ENCODE data around the gene PDPN. TPM values are rescaled to one million over a fixed set of nuclear protein-coding genes. Genes with fewer than 3 reads are reported as not detected.

Gene PDPN
- polyA plus RNA-seq, 1 of the 3 experiments (the other 2 are of a cell fraction), result not detected

DNA sequence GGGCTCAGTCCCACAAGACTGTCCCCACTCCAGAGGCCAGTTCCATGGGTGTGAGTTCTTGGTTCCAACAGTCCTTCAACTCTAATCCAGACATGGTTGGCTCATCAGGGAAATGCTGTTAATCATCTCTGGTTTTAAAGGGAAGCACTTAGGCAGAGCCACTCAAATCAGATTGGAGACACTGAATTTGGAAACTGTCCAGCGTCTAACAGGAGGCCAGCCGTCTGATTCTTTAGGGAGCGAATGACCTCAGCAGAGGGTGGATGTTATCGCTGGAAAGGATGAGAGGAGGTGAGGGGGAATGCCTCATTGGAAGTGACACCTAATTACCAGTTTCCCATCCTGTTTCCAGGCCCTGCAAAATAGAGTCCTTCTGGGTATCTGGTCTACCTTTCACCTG lies 47.1 kb upstream of the PDPN start (continued):
- TF ChIP-seq, protein P1, sequence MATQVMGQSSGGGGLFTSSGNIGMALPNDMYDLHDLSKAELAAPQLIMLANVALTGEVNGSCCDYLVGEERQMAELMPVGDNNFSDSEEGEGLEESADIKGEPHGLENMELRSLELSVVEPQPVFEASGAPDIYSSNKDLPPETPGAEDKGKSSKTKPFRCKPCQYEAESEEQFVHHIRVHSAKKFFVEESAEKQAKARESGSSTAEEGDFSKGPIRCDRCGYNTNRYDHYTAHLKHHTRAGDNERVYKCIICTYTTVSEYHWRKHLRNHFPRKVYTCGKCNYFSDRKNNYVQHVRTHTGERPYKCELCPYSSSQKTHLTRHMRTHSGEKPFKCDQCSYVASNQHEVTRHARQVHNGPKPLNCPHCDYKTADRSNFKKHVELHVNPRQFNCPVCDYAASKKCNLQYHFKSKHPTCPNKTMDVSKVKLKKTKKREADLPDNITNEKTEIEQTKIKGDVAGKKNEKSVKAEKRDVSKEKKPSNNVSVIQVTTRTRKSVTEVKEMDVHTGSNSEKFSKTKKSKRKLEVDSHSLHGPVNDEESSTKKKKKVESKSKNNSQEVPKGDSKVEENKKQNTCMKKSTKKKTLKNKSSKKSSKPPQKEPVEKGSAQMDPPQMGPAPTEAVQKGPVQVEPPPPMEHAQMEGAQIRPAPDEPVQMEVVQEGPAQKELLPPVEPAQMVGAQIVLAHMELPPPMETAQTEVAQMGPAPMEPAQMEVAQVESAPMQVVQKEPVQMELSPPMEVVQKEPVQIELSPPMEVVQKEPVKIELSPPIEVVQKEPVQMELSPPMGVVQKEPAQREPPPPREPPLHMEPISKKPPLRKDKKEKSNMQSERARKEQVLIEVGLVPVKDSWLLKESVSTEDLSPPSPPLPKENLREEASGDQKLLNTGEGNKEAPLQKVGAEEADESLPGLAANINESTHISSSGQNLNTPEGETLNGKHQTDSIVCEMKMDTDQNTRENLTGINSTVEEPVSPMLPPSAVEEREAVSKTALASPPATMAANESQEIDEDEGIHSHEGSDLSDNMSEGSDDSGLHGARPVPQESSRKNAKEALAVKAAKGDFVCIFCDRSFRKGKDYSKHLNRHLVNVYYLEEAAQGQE (IDR thresholded peaks at IDR 0.05; ENCODE audit: low read depth, low read length), result no peak

DNA sequence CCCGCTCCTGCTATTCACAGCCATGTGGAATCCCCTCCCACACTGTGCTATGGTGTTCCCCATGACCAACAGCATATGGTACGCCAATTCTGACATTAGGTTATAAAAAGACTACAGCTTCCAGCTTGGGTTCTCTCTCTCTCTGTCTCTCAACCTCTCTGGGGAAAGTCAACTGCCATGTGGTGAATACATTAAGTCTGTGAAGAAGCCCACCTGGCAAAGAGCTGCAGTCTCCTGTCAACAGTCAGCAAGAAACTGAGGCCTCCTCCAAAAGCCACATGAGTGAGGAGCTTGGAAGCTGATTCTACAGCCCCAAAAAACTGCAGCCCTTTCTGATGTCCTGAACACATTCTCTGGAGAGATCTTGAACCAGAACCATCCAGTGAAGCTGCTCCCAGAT lies 44.8 kb upstream of the PDPN start:
- Histone ChIP-seq H3K4me2 (no peak overlapping the region), H3K9me3 (no peaks in the 10 kb centered on the region), H3K27ac (ENCODE audit: low read depth in 2 of 2, low read length in 1 of 2) (no peak overlapping the region), H3K36me3 (replicated peaks in 1 of 2; ENCODE audit: control insufficient read depth in 1 of 2, insufficient read depth in 2 of 2, low read length in 1 of 2) (no peaks in the 10 kb centered on the region), H3K9me2 (no peaks in the 10 kb centered on the region), H3F3A (replicated peaks; ENCODE audit: insufficient read depth) (no peaks in the 10 kb centered on the region), H2AFZ (ENCODE audit: low read depth) (no peak overlapping the region), H3K27me3 (ENCODE audit: insufficient read depth) (peaks cover 6% of the 10 kb centered on the region; the same call in 1 of the 2 replicates), H4K20me1 (ENCODE audit: insufficient read depth) (no peaks in the 10 kb centered on the region), H3K4me1 (ENCODE audit: control insufficient read depth in 1 of 2, insufficient read depth in 2 of 2, low read depth in 1 of 2, low read length in 1 of 2) (no peaks in the 10 kb centered on the region), H3K79me2 (ENCODE audit: insufficient read depth) (no peaks in the 10 kb centered on the region), H3K4me3 (ENCODE audit: low read depth in 2 of 2, low read length in 1 of 2) (no peak overlapping the region), H3K9ac (no peak overlapping the region)
- POLR2A ChIA-PET, result no interaction called here
- TF ChIP-seq TCF12 (IDR thresholded peaks at IDR 0.05), result no peak
- TF ChIP-seq, protein P2, sequence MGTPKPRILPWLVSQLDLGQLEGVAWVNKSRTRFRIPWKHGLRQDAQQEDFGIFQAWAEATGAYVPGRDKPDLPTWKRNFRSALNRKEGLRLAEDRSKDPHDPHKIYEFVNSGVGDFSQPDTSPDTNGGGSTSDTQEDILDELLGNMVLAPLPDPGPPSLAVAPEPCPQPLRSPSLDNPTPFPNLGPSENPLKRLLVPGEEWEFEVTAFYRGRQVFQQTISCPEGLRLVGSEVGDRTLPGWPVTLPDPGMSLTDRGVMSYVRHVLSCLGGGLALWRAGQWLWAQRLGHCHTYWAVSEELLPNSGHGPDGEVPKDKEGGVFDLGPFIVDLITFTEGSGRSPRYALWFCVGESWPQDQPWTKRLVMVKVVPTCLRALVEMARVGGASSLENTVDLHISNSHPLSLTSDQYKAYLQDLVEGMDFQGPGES (IDR thresholded peaks at IDR 0.05; ENCODE audit: low read depth, low read length), result no peak
- no peak for TF ChIP-seq YY1 (IDR thresholded peaks at IDR 0.05; ENCODE audit: low read depth)
- no peak for TF ChIP-seq FOSL2 (IDR thresholded peaks at IDR 0.05; ENCODE audit: borderline replicate concordance, low read depth)
- no peak for TF ChIP-seq GATA2 (CRISPR knock-in tag; IDR thresholded peaks at IDR 0.05)
- TF ChIP-seq, protein P3, sequence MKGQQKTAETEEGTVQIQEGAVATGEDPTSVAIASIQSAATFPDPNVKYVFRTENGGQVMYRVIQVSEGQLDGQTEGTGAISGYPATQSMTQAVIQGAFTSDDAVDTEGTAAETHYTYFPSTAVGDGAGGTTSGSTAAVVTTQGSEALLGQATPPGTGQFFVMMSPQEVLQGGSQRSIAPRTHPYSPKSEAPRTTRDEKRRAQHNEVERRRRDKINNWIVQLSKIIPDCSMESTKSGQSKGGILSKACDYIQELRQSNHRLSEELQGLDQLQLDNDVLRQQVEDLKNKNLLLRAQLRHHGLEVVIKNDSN (IDR thresholded peaks at IDR 0.05; ENCODE audit: borderline replicate concordance, low read depth), result no peak
- TF ChIP-seq NRF1 (IDR thresholded peaks at IDR 0.05; ENCODE audit: low read depth, low read length), result no peak
- no peak for TF ChIP-seq TAF1 (IDR thresholded peaks at IDR 0.05; ENCODE audit: borderline replicate concordance, low read depth, low read length)
- no peak for TF ChIP-seq RAD21 (IDR thresholded peaks at IDR 0.05; ENCODE audit: low read length)
- TF ChIP-seq ELF1 (IDR thresholded peaks at IDR 0.05), result no peak
- no peak for TF ChIP-seq RCOR1 (IDR thresholded peaks at IDR 0.05; ENCODE audit: low read length)
- TF ChIP-seq, protein P4, sequence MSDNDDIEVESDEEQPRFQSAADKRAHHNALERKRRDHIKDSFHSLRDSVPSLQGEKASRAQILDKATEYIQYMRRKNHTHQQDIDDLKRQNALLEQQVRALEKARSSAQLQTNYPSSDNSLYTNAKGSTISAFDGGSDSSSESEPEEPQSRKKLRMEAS (IDR thresholded peaks at IDR 0.05; ENCODE audit: low read depth), result no peak
- TF ChIP-seq FOXJ3 (CRISPR knock-in tag; IDR thresholded peaks at IDR 0.05), result no peak
- TF ChIP-seq RFX5 (IDR thresholded peaks at IDR 0.05; ENCODE audit: low read length), result no peak
- TF ChIP-seq TEAD4 (IDR thresholded peaks at IDR 0.05; ENCODE audit: borderline replicate concordance, insufficient read depth), result no peak
- TF ChIP-seq, protein P5, sequence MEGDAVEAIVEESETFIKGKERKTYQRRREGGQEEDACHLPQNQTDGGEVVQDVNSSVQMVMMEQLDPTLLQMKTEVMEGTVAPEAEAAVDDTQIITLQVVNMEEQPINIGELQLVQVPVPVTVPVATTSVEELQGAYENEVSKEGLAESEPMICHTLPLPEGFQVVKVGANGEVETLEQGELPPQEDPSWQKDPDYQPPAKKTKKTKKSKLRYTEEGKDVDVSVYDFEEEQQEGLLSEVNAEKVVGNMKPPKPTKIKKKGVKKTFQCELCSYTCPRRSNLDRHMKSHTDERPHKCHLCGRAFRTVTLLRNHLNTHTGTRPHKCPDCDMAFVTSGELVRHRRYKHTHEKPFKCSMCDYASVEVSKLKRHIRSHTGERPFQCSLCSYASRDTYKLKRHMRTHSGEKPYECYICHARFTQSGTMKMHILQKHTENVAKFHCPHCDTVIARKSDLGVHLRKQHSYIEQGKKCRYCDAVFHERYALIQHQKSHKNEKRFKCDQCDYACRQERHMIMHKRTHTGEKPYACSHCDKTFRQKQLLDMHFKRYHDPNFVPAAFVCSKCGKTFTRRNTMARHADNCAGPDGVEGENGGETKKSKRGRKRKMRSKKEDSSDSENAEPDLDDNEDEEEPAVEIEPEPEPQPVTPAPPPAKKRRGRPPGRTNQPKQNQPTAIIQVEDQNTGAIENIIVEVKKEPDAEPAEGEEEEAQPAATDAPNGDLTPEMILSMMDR (IDR thresholded peaks at IDR 0.05), result no peak
- CTCF ChIA-PET, result no interaction called here
- 11% methylated on average over 2 of the region's 2 CpGs for WGBS (ENCODE audit: low lambda C conversion rate)
- DNase-seq, result no peak
